Activated CD4-positive, alpha-beta T cell treated with anti-CD3 and anti-CD28 coated beads for 4 hours (primary cell): ENCODE data around the gene EIF2S3.
A peak's percentile ranks its signal among the peaks of the same experiment; 100 is the strongest.
"Not testable (repeated sequence)": the region's sequence is repeated elsewhere in the genome, so short reads cannot be mapped to it uniquely, and the experiment has no call there.

Source experiments
- DNase-seq, 2 donors: peaks; one replicate each; pipeline ENCODE4 v3.0.0-alpha.2; 2020

Gene EIF2S3

DNA sequence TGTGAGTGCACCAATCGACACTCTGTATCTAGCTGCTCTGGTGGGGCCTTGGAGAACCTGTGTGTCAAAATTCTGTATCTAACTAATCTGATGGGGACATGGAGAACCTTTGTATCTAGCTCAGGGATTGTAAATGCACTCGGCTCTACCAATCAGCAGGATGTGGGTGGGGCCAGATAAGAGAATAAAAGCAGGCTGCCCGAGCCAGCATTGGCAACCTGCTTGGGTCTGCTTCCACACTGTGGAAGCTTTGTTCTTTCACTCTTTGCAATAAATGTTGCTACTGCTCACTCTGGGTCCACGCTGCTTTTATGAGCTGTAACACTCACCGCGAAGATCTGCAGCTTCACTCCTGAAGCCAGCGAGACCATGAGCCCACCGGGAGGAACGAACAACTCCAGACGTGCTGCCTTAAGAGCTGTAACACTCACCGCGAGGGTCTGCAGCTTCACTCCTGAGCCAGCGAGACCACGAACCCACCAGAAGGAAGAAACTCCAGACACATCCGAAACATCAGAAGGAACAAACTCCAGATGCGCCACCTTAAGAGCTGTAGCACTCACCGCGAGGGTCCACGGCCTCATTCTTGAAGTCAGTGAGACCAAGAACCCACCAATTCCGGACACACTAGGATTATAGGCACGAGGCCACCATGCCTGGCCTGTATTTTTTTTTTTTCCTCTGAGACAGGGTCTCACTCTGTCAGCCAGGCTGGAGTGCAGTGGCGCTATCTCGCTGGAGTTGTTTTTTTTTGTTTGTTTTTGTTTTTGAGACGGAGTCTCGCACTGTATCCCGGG, 4.0 kb upstream of the EIF2S3 start:
- not testable (repeated sequence) for DNase-seq

DNA sequence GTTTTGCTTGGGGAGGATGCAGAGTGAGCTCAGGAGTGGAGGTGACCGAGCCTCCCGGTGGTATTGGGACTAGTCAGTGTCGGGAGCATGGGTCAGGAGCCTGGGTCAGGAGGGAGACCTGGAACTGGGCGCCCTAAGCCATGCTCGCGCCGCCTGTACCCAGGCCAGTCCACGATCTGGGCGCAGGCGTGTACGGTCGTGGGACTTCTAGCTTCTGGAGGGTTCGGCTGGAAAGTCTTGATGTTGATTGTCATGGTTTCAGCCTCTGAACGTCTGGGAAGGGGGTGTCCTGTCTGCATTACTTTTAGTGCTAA, 244 bp downstream of the EIF2S3 start:
- no peak for DNase-seq

DNA sequence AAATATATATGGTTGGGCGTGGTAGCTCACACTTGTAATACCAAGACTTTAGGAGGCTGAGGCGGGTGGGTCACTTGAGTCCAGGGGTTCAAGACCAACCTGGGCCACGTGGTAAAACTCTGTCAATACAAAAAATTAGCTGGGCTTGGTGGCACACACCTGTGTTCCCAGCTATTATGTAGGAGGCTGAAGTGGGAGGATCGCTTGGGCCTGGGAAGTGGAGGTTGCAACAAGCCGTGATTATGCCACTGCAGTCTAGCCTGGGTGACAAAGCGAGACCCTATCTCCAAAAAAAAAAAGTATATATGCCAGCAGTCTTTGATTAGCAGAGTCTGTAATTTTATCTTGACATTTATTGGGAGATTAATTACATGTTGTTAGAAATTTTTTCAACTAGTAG, 8.7 kb downstream of the EIF2S3 start:
- DNase-seq, result no peak

DNA sequence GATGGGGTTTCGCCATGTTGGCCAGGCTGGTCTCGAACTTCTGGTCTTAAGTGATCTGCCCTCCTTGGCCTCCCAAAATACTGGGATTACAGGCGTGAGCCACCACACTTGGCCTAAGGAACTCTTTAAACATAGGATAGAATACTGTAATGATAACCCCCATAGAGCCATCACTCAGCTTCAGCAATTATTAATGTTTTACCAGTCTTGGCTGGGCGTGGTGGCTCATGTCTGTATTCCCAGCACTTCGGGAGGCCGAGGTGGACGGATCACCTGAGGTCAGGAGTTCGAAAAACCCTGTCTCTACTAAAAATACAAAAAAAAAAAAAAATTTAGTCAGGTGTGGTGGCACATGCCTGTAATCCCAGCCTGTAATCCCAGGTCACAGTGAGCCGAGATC, 15.1 kb downstream of the EIF2S3 start:
- no peak for DNase-seq

DNA sequence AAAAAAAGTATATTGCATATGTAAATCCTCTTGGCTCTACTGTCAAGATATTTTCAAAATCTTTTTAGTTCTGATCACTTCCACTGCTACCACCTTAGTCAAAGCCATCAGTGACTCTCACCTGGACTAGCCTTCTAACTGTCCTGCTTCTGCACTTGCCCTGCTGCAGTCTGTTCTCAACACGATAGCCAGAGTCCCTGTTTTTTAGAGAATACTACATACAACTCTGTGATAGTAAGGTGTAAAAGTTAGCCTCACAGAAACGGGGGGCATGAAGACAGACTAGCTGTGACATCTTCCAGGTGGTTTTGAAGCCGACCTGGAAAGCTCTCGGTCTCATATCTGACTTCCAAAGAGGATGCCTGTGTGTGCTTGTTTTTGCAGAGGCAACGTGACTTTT, 24.7 kb downstream of the EIF2S3 start:
- DNase-seq, result no peak

DNA sequence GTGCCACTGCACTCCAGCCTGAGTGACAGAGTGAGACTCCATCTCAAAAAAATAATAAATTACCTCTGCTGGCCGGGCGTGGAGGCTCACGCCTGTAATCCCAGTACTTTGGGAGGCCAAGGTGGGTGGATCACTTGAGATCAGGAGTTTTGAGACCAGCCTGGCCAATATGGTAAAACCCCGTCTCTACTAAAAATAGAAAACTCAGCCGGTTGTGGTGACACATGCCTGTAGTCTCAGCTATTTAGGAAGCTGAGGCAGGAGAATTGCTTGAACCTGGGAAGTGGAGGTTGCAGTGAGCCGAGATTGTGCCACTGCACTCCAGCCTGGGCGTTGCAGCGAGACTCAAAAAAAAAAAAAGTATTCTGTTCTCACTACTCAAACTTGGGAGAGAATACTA, 25.5 kb downstream of the EIF2S3 start:
- DNase-seq, result not testable (repeated sequence)

DNA sequence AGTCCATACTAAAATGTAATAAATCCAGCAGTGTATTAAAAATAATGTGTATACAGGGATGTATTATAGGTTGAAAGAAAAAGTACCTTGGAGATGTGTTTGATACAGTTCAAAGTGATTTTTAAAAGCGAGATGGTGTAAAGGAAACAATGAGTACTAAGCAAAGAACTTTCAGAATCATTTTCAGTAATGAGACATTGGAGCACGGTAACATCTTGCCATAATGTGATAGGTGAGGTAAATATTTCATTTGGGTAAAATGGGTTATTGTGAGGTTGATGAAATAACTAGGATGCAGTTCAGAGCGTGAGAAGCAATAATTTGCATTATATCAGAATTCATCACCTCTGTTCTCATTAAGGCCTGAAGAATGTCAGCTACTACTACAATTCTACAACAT, 25.9 kb downstream of the EIF2S3 start:
- DNase-seq, result no peak

DNA sequence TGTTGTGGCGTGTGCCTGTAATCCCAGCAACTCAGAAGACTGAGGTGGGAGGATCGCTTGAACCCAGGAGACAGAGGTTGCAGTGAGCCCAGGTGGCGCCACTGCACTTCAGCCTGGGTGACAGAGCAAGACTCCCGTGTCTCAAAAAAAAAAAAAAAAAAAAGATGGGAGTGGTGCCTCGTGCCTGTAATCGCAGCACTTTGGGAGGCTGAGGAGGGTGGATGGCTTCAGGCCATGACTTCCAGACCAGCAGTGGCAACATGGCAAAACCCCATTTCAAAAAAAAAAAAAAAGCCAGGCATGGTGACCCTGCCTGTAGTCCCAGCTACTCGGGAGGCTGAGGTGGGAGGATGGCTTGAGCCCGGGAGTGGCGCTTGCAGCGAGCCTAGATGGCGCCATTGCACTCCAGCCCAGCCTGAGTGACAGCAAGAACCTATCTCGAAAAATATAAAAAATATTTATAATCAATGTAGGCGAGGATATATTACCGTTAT, 27.0 kb downstream of the EIF2S3 start:
- peak; percentile 37 to 53 for DNase-seq

DNA sequence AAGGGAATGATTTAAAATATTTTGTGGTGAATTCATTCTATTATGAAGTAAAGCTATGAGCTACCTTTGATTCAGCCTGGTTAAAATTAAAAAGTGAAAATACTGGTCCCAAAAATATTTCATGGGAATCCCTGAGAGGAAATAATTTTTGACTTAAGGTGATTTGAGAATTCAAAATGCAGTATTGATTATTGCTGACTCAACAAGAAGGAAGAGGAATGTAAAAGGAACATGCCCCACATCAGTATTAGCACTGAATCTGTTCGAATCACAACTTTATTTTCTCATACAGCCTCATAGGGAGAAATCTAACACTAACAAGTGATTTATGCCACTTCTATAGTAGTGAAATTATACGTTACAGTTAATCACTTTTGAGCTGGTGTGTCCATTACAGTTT, 27.7 kb downstream of the EIF2S3 start:
- no peak for DNase-seq

DNA sequence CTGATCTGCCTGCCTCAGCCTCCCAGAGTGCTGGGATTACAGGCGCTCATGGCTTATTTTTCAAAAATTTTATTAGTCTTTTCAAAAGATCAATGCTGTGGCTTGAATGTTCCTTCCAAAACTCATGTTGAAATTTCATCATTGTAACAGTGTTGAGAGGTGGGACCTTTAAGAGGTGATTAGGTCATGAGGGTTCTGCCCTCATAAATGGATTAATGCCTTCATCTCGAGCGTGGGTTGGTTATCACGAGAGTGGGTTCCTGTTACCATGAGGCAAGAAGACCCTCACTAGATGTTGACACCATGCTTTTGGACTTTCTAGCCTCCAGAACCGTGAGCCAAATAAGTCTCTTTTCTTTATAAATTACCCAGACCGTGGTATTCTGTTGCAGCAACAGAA, 30.3 kb downstream of the EIF2S3 start:
- DNase-seq, result no peak

DNA sequence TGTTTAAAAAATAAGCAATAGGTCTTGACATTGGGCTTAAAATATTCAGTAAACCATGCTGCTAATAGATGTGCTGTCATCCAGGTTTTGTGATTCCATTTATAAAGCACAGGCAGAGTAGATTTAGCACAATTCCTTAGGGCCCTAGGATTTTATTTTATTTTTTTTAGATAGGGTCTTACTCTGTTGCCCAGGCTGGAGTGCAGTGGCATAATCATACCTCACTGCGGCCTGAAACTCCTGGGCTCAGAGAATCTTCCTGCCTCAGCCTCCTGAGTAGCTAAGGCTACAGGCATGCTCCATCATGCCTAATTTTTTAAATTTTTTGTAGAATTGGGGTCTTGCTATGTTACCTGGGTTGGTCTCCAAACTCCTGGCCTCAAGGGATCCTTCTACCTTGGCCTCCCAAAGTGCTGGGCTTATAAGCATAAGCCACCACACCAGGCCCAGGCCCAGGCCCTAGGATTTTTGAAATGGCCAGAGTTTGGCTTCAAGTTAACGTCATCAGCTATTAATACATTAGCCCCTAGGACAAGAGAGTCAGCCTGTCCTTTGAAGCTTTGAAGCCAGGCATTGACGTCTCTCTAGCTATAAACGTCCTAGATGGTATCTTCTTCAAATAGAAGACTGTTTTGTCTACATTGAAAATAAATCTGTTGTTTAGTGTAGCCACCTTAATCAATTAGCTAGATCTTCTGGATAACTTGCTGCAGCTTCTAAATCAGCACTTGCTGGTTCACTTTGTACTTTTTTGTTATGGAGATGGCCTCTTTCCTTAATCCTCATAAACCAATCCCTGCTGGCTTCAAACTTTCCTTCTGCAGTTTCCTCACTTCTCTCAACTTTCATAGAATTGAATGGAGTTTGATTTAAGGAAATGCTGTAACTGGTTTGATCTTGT, 35.8 kb downstream of the EIF2S3 start:
- no peak for DNase-seq

DNA sequence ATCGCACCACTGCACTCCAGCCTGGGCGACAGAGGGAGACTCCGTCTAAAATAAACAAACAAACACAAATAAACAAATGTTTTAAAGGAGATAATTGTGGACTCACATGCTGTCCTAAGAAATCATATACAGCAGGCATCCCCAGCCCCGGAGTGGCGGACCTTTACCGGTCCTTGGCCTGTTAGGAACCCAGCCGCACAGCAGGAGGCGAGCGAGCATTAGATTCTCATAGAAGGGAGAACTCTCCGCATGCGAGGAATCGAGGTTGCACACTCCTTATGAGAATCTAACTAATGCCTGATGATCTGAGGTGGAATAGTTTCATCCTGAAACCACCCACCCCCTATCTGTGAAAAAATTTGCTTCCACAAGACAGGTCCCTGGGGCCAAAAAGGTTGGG, 39.0 kb downstream of the EIF2S3 start:
- no peak for DNase-seq

DNA sequence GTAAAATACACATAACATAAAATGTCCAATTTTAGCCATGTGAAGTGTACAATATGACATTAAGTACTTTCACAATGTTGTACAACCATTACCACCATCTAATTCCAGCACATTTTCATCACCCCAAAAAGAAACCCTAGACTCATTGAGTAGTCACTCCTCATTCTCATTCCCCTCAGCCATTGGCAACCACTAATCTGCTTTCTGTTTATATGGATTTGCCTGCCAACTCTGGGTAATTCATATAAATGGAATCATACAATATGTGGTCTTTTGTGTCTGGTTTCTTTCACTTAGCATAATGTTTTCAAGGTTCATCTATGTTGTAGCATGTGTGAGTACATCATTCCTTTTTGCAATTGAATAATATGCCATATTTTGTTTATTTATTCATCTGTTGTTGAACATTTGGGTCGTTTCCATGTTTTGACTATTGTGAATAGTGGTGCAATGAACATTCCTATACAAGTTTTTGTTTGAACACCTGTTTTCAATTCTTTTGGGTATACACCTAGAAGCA, 43.0 kb downstream of the EIF2S3 start:
- DNase-seq, result no peak

DNA sequence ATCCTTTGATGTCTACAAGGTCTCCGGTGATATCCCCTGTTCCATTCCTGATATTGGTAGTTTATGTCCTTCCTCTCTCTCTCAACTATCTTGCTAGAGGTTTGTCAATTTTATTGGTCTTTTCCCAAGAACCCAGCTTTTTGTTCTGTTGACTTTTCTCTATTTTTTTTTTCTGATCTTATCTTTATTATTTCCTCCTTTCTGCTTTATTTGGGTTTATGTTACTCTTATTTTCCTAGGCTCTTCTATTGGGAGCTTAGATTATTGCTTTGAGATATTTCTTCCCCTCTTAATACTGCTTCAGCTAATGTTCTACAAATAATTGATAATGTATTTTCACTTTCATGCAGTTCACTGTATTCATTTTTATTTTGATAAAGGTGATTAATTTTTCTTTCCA, 44.2 kb downstream of the EIF2S3 start:
- no peak for DNase-seq

DNA sequence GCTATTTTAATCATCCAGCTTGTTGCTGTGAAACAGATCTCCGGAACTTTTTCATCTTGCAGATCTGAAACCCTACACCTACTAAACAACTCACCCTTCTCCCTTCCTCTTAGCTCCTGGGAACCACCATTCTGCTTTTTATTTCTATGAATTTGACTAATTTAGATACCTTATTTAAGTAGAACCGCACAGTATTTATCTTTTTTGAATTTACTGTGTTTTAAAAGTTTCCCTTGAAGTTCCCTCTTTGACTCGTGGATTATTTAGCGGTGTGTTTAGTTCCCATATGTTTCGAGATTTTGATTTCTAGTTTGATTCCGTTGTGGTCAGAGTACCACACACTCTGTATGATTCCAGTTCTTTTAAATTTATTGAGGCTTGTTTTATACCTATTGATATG, 44.6 kb downstream of the EIF2S3 start:
- DNase-seq, result no peak

DNA sequence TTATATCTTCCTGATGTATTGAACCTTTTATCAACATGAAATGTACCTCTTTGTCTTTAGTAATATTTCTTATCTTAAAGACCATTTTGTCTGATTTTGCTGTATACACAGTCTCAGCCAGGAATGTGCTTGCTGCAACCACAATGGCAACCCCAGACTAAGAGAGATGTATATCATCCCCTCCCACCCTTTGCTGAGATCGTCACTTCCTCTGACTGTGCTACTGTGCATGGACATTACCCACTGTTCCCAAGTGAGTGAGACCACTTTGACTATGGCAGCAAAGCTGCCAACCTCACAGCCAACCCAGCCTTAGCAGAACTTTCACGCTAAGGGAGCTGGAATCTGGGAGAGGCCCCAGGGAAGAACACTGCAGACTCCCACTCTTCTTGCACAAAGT, 46.0 kb downstream of the EIF2S3 start:
- no peak for DNase-seq

DNA sequence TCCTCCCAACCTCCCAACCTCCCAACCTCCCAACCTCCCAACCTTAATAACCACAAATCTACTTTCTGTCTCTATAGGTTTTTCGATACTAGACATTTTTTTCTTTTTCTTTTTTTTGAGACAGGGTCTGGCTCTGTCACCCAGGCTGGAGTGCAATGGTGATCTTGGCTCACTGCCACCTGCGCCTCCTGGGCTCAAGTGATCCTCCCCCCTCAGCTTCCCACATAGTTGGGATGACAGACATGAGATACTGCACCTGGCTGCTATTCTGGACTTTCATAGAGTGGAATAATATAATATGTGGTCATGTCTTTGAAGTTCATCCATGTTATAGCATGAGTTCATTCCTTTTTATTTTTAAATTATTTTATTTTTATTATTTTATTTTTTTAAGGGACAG, 55.3 kb downstream of the EIF2S3 start:
- DNase-seq, result no peak

DNA sequence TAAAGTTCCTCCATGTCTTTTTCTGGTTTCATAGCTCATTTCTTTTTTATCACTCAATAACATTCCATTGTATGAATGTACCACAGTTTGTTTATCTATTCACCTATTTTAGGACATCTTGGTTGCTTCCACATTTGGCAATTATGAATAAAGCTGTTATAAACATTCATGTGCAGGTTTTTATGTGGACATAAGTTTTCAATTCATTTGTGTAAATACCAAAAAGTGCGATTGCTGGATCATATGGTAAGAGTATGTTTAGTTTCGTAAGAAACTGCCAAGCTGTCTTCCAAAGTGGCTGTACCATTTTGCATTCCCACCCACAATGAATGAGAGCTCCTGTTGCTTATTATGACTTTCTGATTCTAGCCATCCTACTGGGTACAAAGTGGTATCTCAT, 58.4 kb downstream of the EIF2S3 start:
- no peak for DNase-seq

DNA sequence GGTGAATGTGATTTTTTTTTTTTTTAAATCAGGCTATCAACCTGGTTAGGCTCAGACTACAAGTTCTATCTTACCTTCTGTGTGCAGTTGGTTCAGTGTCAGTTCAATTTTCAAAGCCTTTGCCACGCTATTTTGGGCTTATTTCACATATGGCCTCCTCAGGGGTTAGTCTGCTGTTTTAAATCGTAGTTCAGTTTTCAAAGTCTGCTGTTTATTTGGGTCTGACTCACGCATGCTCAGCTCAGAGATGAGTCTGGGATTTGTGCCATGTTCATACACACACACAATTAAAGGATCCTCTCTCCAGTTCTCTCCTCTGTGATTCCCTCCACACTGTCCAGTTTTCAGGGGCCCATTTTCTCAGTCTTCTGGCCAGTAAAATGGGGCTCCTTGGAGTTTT, 62.5 kb downstream of the EIF2S3 start:
- DNase-seq, result no peak

DNA sequence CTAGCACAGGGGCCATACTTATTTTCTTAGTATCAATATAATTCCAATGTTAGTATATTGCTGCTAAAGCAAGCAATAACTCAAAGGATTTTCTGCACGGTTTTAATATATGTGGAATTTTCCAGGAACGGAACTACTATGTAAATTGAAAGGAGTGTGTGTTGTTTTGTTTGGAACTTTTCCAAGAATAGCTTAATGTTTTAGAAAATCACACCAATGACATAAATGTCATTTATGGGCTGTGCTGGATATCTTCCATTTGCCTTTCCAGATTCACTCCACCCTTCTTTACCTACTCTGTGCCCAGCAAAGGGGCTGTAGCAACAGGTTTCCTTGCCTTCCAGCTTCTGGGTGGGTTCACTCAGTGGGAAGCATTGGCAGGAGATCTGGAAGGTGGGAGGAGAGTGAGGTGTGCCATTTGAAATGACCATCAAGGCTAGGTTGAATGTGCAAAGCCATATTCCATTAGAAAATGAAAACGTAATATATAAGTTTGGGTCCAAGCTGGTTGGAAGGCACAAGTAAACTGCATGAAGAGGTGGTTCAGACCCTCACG, 69.6 kb downstream of the EIF2S3 start:
- DNase-seq, result no peak

DNA sequence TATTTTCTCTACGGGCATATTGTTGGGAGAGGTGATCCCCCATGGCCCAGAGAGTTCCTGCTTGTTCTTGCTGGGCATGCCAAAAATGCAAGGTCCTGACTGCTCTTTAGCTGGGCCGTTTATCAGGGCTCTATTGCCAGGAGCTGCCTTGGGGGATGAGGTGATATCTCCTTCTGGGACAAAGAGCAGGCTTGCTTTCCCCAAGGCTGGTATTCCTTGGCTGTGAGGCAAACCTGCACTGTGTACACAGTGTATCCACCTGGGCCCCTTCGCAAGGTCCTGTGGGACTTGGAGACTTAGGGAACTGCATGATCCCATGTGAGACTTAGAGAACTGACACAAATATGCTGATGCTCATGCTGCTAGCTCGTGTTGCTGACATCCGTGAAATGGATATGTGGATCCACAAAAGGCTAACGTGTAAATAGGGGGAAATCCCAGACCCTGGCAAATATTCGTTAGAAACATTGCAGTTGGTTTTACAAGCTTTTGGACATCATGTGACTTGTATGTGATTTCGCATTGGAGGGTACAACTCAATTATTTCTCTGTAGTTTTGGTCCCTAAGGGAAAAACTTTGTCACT, 70.4 kb downstream of the EIF2S3 start:
- no peak for DNase-seq
